Large intestine (tissue), 3 donors: Measurements from ENCODE around the gene KCNG2. TPM values are rescaled to one million over a fixed set of nuclear protein-coding genes. Genes with fewer than 3 reads are reported as not detected.

ENCODE experiments used
- DNase-seq, 2 donors: peaks; one replicate each; pipeline versions ENCODE4 v3.0.0 to v3.0.0-alpha.2; 2013
- H3K27ac ChIP-seq: one replicate; pipeline ENCODE4 v1.5.1; 2013; ENCODE audit warnings: low read length
- H3K27me3 ChIP-seq: 2 replicates; pipeline ENCODE4 v1.6.1; 2013; ENCODE audit warnings: low read length; ENCODE audit not compliant: control insufficient read depth, insufficient read depth
- H3K36me3 ChIP-seq: 2 replicates; pipeline ENCODE4 v1.6.1; 2013; ENCODE audit warnings: low read length; ENCODE audit not compliant: control insufficient read depth, insufficient read depth
- H3K4me1 ChIP-seq: one replicate; pipeline ENCODE4 v1.6.1; 2013; ENCODE audit warnings: low read length; ENCODE audit not compliant: control insufficient read depth, insufficient read depth
- H3K4me3 ChIP-seq: one replicate; pipeline ENCODE4 v1.5.1; 2013; ENCODE audit warnings: low read length
- H3K9me3 ChIP-seq: one replicate; pipeline ENCODE4 v1.6.1; 2013; ENCODE audit warnings: mild to moderate bottlenecking, low read depth, low read length, moderate library complexity; ENCODE audit not compliant: control insufficient read depth
- WGBS: methylation state at CpG from one replicate; pipeline ENCODE4 v1.1.5; 2013; ENCODE audit warnings: low lambda C conversion rate; ENCODE audit not compliant: insufficient coverage; 5-methylcytosine and 5-hydroxymethylcytosine counted together
- polyA plus RNA-seq: library from polyadenylated mRNA; unstranded; fragments of 120-200 nt; gene quantifications from one replicate; pipeline ENCODE4 v1.2.1, GENCODE V29; 2013

KCNG2 gene
- polyA plus RNA-seq, 1 donor = 0.46 TPM

DNA sequence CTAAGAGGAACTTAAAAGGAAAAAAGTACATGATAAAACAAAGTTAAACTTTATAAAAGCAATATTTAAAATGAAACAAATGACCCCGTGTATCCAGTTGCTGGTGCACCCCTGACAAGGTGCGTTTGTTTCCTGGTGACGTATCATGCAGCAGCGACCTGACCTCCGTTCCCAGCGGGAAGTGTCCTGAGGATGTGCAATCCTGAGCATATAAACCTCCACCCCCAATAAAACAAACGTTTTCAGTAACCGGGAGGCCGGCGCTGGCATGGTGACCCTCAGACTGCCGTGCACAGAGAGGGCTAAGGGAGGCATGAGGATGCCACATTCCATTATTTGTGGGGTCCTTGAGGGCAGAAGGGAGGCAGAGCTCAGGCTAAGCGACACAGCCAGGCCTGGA is 138.9 kb downstream of the KCNG2 start:
- peaks cover 27% of the 10 kb centered on the region for H3K36me3 ChIP-seq
- WGBS = 100% methylated on average over 1 of the region's 12 CpGs
- DNase-seq = no peak

DNA sequence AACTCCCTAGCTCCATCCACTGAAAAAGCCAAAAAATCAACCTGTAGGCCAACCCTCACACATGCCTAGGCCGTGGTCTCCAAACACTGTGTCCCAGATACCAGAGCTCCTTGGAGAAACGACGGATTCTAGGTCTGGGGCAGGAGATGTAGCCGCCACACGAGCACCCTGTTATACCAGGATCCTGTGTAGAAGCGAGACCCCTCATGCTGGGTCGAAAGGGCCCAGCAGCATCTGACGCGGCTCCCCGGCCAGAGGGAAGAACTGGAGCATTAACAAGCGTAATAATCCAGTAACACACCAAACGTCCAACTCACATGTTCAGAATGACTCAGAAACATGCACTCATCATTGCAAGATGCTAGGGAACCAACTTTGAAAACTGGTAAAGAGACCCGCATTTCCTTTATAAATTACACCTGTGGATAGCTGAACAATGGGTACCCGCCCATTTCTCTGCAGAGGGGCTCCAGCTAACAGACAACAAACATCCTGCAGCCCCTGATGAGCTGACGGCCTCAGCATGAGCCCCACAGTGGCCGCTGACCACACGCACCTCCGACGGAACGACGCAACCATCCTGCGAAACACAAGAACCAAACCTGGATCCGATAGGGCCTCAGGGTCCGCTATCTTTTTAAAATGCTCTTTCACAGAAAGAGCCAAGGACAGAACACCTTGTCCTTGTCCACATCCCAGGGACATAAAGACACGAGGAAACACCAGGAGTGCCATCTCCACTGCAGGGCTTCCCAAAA is 139.5 kb downstream of the KCNG2 start:
- H3K9me3 ChIP-seq = peaks cover 4% of the 10 kb centered on the region
- H3K36me3 ChIP-seq = peaks cover 33% of the 10 kb centered on the region
- H3K4me1 ChIP-seq = peaks cover 14% of the 10 kb centered on the region
- no peaks in the 10 kb centered on the region for H3K27me3 ChIP-seq
- H3K27ac ChIP-seq = no peak overlapping the region
- DNase-seq = no peak
- H3K4me3 ChIP-seq = no peak overlapping the region
- no CpG with 5 or more reads among the region's 25 CpGs for WGBS

More for the DNA sequence above, 138.9 kb downstream of the KCNG2 start:
- Histone ChIP-seq H3K27ac (no peak overlapping the region), H3K4me1 (peaks cover 8% of the 10 kb centered on the region), H3K4me3 (no peak overlapping the region), H3K9me3 (peaks cover 6% of the 10 kb centered on the region), H3K27me3 (no peaks in the 10 kb centered on the region)

DNA sequence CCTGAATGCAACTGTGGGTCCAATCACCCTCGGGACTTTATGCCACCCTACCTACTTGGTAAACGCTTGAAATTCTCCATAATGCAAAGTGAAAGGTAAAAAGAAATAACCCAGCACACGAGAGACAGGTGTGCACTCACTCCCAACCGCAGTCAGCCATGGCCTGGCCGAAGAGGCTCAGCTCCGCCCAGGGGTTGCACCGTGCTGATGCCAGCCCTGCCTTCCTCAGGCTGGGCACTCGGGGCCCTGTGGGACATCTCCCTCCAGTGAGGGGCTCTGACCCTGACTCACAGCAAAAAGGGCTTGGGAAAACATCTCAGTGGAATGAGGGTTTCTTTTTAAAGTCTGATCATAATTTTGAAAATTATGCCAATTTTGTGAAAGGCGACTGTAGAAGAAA is 140.5 kb downstream of the KCNG2 start:
- WGBS = 100% methylated on average over 1 of the region's 9 CpGs
- no peaks in the 10 kb centered on the region for H3K27me3 ChIP-seq
- H3K27ac ChIP-seq = no peak overlapping the region
- no peak overlapping the region for H3K4me3 ChIP-seq
- peaks cover 4% of the 10 kb centered on the region for H3K9me3 ChIP-seq
- DNase-seq = no peak
- peaks cover 20% of the 10 kb centered on the region for H3K4me1 ChIP-seq
- H3K36me3 ChIP-seq = peaks cover 38% of the 10 kb centered on the region

DNA sequence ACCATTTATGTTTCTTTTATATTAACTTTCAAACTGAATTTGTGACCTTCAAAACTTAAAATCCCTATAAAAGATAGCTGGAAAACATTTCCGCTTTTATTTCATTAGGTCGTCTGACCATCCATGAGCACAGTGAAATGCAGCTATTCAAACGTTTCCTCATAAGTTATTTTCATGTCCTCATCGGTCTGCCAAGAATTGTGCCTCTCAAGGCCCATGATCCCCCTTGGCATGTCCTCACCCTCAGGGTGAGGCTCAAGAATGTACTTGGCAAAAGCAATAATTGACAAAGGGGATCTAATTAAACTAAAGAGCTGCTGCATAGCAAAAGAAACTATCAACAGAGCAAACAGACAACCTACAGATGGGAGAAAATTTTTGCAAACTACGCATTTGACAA is 141.4 kb downstream of the KCNG2 start:
- WGBS = no CpG with 5 or more reads among the region's 5 CpGs
- Histone ChIP-seq H3K9me3 (peaks cover 4% of the 10 kb centered on the region), H3K4me1 (peaks cover 22% of the 10 kb centered on the region), H3K27ac (no peak overlapping the region), H3K4me3 (no peak overlapping the region), H3K27me3 (no peaks in the 10 kb centered on the region), H3K36me3 (peaks cover 38% of the 10 kb centered on the region)
- DNase-seq = no peak

DNA sequence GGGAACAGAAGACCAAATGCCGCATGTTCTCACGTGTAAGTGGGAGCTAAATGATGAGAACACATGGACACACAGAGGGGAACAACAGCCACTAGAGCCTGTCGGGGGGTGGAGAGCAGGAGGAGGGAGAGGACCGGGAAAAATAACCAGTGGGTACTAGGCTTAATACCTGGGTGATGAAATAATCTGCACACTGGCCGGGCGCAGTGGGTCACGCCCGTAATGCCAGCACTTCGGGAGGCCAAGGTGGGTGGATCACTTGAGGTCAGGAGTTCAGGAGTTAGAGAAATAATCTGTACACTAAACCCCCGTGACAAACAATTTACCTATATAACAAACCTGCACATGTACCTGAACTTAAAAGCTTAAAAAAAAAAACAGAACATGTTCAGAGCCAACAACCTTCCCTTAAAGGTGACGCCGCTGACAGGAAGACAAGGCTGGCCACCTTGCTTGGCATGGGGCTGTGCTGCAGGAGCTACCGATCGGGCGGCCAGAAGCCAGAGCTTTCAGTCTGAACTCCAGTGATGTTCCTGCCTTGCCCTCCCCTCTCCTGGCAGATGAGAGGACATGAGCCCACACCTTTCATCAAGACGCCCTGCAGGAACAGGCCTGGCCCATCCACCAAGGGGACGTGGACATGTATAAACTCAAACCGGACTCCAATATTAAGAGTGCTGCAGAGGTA is 142.5 kb downstream of the KCNG2 start:
- no peak overlapping the region for H3K27ac ChIP-seq
- H3K4me1 ChIP-seq = peaks cover 18% of the 10 kb centered on the region
- no peak overlapping the region for H3K4me3 ChIP-seq
- WGBS = no CpG with 5 or more reads among the region's 18 CpGs
- peaks cover 4% of the 10 kb centered on the region for H3K9me3 ChIP-seq
- no peak for DNase-seq
- H3K36me3 ChIP-seq = peaks cover 36% of the 10 kb centered on the region
- no peaks in the 10 kb centered on the region for H3K27me3 ChIP-seq

DNA sequence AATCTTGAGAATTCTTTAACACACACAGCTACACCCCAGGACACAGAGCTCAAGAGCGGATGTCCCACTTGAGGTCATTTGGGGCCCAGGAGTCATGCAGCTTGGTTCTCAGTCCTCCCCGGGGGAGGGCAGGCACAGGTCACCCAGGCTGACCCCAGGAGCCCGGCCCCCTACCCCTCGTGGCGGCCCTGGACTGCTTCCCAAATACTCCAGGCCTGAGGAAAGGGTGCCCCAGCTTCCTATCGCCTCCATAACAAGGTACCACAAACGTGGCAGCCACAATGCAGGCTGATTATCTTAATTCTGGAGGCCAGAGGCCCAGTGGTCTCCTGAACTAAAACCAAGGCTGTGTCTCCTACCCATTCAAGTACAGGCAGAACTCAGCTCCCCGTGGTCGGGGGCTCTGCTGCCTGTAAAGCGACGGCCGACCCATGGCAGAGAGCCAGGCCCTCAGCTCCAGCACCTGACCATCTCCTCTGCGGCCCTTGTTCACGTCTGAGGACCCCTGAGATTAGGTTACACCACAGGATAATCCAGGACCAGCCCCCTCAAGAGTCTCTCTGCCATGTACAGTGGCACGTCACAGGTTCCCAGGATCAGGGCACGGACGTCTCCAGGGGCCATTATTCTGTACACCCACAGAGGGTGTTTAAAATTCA is 143.2 kb downstream of the KCNG2 start:
- H3K4me3 ChIP-seq = no peak overlapping the region
- H3K27me3 ChIP-seq = no peaks in the 10 kb centered on the region
- no peak for DNase-seq
- peaks cover 18% of the 10 kb centered on the region for H3K4me1 ChIP-seq
- H3K27ac ChIP-seq = no peak overlapping the region
- peaks cover 37% of the 10 kb centered on the region for H3K36me3 ChIP-seq
- H3K9me3 ChIP-seq = peaks cover 4% of the 10 kb centered on the region
- no CpG with 5 or more reads among the region's 17 CpGs for WGBS

DNA sequence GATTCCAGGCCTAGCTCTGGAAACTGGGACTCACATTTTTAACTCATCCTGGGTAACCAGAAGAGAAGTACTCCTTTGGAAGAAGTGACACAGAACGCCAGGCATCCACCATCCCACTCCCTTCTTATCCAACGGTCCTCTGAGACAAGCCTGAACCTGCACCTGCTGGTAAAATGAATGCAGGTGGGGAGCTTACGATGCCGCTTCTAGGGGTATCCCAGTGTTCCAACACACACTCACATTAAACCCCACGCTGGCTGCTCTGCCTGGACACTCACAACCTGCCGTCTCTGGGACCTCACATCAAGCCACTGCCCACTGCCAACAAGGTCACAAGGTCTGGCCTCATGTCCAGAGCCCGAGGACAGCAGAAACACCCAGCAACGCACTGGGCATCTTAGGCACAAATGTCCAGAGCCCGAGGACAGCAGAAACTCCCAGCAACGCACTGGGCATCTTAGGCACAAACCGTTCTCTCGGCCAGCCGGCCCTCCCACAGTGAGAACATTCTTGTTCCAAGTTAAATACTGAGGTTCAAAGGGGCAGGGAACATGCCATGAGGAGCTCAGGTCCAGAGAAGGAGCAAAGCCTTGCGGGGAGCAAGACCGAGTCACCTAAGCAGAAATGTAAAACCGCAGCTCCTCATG is 143.9 kb downstream of the KCNG2 start:
- 100% methylated on average over 2 of the region's 16 CpGs for WGBS
- Histone ChIP-seq H3K4me1 (peaks cover 18% of the 10 kb centered on the region), H3K27ac (no peak overlapping the region), H3K36me3 (peaks cover 39% of the 10 kb centered on the region), H3K9me3 (peaks cover 4% of the 10 kb centered on the region), H3K4me3 (no peak overlapping the region), H3K27me3 (no peaks in the 10 kb centered on the region)
- no peak for DNase-seq

DNA sequence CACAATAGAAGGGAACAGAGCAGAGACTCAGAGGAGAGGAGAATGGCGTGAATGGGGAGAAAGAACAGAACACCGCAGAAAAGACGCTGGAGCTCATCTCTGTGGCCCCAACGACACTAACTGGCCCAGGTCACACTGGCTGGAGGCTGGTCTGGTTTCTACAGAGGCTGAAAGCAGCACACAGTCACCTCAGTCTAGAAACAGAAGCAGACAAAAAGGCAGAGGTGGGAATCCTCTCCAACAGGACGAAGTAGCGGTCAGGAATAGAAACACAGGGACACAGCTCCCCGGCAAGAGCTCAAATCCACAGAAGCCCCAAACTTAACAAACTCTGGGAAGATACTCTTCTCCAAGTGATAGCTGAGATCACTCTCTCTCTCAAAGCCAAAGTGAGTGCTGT is 144.5 kb downstream of the KCNG2 start:
- no peak overlapping the region for H3K27ac ChIP-seq
- H3K9me3 ChIP-seq = peaks cover 4% of the 10 kb centered on the region
- H3K4me1 ChIP-seq = peaks cover 18% of the 10 kb centered on the region
- no CpG with 5 or more reads among the region's 7 CpGs for WGBS
- no peak for DNase-seq
- H3K4me3 ChIP-seq = no peak overlapping the region
- H3K36me3 ChIP-seq = peaks cover 37% of the 10 kb centered on the region
- no peaks in the 10 kb centered on the region for H3K27me3 ChIP-seq

DNA sequence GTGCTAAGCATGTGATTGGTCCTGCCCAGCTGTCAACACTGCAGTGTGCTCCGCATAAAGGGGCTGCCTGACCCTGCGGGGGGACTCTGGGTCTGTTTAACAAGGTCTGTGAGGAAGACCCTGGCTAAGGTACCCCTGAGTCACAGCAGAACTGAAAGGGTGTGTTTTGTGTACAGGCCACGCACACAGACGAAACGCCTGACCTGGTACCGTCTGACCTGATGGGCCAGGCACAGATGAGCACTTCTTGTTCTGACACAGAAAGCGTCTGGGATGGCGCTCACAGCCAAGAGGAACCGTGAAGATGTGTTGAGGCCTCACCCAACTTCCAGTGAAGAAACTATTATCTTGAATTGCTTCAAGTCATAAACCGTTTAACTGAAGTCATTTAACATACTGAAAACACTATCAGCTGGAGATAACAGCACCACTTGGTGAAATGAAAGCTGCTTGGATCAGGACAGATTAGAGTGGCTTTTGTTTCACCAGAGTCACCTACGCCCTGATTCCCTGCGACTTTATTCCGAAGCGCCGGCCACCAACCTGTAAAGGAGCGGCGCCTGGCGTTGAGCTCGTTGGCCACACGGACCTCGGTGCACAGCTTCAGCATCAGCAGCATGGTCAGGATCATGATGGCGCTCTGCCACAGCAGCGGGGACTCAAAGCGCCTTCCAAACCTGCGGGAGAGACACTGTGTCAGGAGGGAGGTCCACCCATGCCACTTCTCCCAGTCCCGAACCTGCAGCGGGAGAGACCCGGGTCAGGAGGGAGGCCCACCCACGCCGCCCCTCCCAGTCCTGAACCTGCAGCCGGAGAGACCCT is 145.3 kb downstream of the KCNG2 start:
- no peak overlapping the region for H3K27ac ChIP-seq
- no peaks in the 10 kb centered on the region for H3K27me3 ChIP-seq
- no CpG with 5 or more reads among the region's 31 CpGs for WGBS
- H3K4me3 ChIP-seq = no peak overlapping the region
- peaks cover 37% of the 10 kb centered on the region for H3K36me3 ChIP-seq
- H3K4me1 ChIP-seq = peaks cover 18% of the 10 kb centered on the region
- H3K9me3 ChIP-seq = no peaks in the 10 kb centered on the region
- peak; percentile 38 to 76 for DNase-seq
